Duodenal mucosa (tissue), 2 donors: ENCODE data around the gene CAPN1.
A peak's percentile ranks its signal among the peaks of the same experiment; 100 is the strongest.

Experiments
- H3K27ac ChIP-seq: one replicate; pipeline ENCODE4 v1.7.0; 2013; ENCODE audit warnings: low read depth, low read length
- H3K27me3 ChIP-seq, 2 donors: one replicate each; pipeline ENCODE4 v1.7.0; 2013; ENCODE audit warnings: low read length in 2 of 2, control low read depth in 1 of 2; ENCODE audit not compliant: insufficient read depth in 2 of 2, control insufficient read depth in 1 of 2
- H3K36me3 ChIP-seq, 2 donors: one replicate each; pipeline ENCODE4 v1.7.0; 2013; ENCODE audit warnings: low read length in 2 of 2, control low read depth in 1 of 2; ENCODE audit not compliant: insufficient read depth in 2 of 2, control insufficient read depth in 1 of 2
- H3K4me1 ChIP-seq, 2 donors: one replicate each; pipeline ENCODE4 v1.7.0; 2013; ENCODE audit warnings: low read length in 2 of 2, control low read depth in 1 of 2; ENCODE audit not compliant: insufficient read depth in 2 of 2, control insufficient read depth in 1 of 2
- H3K4me3 ChIP-seq, 2 donors: one replicate each; pipeline ENCODE4 v1.7.0; 2013; ENCODE audit warnings: low read length in 2 of 2, low read depth in 1 of 2
- H3K9ac ChIP-seq, 2 donors: one replicate each; pipeline ENCODE4 v1.7.0; 2013; ENCODE audit warnings: low read length in 2 of 2, low read depth in 1 of 2
- H3K9me3 ChIP-seq, 2 donors: one replicate each; pipeline ENCODE4 v1.7.0; 2013; ENCODE audit warnings: low read length in 2 of 2, control low read depth in 1 of 2; ENCODE audit not compliant: control insufficient read depth in 1 of 2

Gene CAPN1

DNA sequence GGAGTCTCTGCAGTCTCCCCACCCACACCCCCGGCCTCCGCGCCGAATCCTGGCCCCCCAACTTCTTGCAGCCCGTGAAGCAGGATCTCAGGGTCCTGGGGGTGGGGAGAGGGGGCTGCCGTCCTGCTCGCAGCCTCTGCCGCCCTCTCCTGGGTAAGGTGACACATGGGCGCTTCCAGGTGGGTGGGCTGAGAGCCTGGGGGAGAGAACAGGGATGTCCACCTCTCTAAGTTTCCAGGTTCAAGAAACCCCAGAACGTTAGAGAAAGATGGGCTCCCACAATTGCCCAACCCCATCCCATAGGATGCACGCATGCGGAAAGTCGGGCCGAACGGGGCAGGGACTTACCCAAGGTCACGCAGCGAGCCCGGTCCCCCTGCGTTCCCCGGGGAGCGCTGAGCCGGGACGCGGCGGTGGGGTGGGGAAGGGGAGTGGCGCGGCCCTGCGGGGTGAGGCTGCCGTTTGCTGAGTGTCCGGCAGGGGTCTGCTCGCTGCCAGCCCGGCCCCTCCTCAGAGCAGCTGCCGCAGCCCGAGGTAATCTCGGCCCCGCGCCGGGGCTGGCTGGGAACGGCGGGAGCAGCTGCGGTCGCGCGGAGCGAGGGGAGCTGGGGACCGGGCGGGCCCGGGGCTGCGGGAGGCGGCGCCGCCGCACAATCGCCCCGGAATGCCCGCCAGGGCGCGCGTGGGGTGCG lies 705 bp upstream of the CAPN1 start:
- H3K27ac ChIP-seq = peak overlapping the region; percentile 77
- H3K4me1 ChIP-seq = peaks cover 21 to 22% of the 10 kb centered on the region in 2 donors
- H3K36me3 ChIP-seq = peaks cover 13 to 21% of the 10 kb centered on the region in 2 donors
- H3K27me3 ChIP-seq = no peaks in the 10 kb centered on the region
- H3K4me3 ChIP-seq = peak overlapping the region; percentile 93
- no peaks in the 10 kb centered on the region for H3K9me3 ChIP-seq
- peak overlapping the region; percentile 82 to 89 for H3K9ac ChIP-seq

DNA sequence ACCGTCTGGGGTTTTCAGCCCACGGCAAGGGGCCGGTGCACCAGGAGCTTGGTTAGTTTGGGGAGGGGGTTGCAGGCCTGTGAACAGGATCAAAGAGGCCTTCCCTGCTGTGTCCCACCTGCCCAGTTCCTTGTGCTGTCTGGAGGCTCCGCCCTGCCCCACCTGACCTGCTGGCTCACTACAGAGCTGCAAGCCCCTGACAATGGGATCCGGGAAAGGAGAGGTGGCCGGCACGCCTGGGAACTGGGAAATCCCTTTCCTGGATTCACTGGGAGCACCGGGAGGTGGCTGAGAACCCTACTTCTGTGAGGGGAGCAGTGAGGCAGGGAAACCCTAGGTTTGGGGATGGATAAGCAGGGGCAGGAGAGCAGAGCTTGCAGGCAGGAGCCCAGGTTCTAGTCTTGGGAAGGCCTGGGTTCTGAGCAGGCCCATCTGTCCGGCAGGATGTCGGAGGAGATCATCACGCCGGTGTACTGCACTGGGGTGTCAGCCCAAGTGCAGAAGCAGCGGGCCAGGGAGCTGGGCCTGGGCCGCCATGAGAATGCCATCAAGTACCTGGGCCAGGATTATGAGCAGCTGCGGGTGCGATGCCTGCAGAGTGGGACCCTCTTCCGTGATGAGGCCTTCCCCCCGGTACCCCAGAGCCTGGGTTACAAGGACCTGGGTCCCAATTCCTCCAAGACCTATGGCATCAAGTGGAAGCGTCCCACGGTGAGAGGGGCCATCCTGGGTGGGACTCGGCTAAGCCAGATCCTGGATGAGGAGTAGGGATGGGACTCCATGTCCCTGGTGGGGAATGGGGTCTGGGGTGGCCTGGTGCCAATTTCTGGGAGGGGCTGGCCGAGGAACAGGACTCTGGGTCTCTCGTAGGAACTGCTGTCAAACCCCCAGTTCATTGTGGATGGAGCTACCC lies 786 bp downstream of the CAPN1 start:
- Histone ChIP-seq H3K9ac (peak overlapping the region; percentile 84 to 98), H3K36me3 (peaks cover 21 to 36% of the 10 kb centered on the region in 2 donors), H3K4me1 (peaks cover 24 to 25% of the 10 kb centered on the region in 2 donors), H3K27me3 (no peaks in the 10 kb centered on the region), H3K4me3 (peak overlapping the region; percentile 93), H3K27ac (peak overlapping the region; percentile 79), H3K9me3 (no peaks in the 10 kb centered on the region)

DNA sequence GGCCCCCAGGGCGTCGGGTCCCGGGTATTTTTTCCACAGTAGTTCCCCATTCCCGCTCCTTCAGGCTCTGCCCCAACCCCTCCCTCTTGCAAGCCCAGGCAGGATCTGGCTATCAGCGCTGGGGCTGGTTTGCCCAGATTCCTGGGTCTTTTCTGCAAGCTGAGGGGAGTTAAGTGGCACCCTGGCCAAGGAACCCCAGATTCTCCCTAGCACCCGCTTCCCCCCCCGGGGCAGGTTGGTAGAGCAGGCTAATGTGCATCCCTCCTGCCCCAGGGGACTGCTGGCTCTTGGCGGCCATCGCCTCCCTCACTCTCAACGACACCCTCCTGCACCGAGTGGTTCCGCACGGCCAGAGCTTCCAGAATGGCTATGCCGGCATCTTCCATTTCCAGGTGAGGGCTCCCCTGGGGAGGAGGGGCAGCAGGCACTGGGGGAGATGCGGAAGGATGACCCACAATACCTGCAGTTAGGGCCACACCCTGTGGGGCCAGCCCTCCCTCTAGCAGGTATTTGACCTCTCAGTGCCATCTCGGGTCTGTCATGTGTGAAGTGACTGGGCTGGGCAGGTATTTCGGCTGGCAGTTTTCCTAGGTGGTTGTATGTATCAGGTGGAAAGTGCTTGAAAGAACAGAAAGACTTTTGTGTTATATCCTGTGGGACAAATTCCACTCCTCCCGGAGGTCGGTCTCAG lies 1.6 kb downstream of the CAPN1 start:
- H3K4me1 ChIP-seq = peaks cover 24 to 25% of the 10 kb centered on the region in 2 donors
- H3K9ac ChIP-seq = peak overlapping the region; percentile 84 to 98
- peak overlapping the region; percentile 93 for H3K4me3 ChIP-seq
- no peaks in the 10 kb centered on the region for H3K9me3 ChIP-seq
- peaks cover 27 to 43% of the 10 kb centered on the region in 2 donors for H3K36me3 ChIP-seq
- H3K27me3 ChIP-seq = no peaks in the 10 kb centered on the region
- no peak overlapping the region for H3K27ac ChIP-seq

DNA sequence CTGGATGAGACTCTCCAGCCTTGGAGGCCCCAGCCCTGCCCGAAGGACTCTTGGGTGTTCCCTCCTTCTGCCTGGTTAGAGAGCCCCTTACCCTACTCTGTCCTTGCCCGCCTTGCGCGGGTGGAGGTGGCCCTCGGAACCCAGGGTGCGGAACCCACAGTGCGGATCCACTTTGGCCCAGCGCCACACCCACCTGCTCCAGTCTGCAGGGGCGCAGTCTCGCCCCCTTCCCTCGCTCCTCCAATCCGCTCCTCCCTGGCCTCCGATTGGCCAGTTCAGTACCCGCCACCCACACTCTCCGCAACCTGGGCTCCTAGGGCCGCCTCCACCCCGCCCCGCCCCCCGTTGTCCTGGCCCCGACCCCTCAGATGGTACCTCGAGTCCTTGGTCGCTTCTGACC lies 2.4 kb downstream of the CAPN1 start:
- Histone ChIP-seq H3K9me3 (no peaks in the 10 kb centered on the region), H3K27ac (no peak overlapping the region), H3K4me1 (peaks cover 24 to 25% of the 10 kb centered on the region in 2 donors), H3K9ac (no peak overlapping the region), H3K4me3 (no peak overlapping the region), H3K27me3 (no peaks in the 10 kb centered on the region), H3K36me3 (peaks cover 33 to 47% of the 10 kb centered on the region in 2 donors)

DNA sequence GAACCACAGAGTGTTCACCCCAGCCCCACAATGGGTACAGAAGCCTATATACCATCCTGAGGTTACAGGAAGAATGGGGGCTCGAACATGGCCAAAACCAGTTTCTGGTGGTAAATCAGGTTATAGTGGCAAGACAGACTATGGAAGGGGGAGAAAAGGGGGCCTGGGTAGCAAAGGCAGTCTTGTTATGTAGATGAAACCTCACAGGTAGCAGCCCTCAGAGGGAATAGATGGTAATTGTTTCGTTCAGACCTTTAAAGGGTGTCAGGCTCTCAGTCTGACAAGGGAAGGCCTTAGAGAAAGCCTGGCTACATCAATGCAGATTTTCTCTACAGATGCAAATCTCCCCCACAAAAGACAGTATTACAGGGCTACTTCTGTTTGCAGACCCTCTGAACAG lies 3.4 kb downstream of the CAPN1 start:
- no peak overlapping the region for H3K27ac ChIP-seq
- H3K36me3 ChIP-seq = peaks cover 40 to 57% of the 10 kb centered on the region in 2 donors
- peaks cover 22 to 23% of the 10 kb centered on the region in 2 donors for H3K4me1 ChIP-seq
- H3K9ac ChIP-seq = no peak overlapping the region
- H3K27me3 ChIP-seq = no peaks in the 10 kb centered on the region
- no peak overlapping the region for H3K4me3 ChIP-seq
- no peaks in the 10 kb centered on the region for H3K9me3 ChIP-seq

DNA sequence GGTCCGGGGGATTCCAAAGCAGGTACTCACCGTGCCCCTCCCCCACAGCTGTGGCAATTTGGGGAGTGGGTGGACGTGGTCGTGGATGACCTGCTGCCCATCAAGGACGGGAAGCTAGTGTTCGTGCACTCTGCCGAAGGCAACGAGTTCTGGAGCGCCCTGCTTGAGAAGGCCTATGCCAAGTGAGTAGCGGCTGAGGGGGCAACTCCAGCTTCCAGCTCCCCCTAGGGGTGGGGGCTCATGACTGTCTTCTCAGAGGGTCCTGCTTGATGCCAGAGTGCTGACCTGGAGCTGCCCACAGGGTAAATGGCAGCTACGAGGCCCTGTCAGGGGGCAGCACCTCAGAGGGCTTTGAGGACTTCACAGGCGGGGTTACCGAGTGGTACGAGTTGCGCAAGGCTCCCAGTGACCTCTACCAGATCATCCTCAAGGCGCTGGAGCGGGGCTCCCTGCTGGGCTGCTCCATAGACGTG lies 4.2 kb downstream of the CAPN1 start:
- H3K27ac ChIP-seq = no peak overlapping the region
- no peak overlapping the region for H3K4me3 ChIP-seq
- H3K27me3 ChIP-seq = no peaks in the 10 kb centered on the region
- no peak overlapping the region for H3K9ac ChIP-seq
- H3K36me3 ChIP-seq = peaks cover 40 to 64% of the 10 kb centered on the region in 2 donors
- H3K9me3 ChIP-seq = no peaks in the 10 kb centered on the region
- H3K4me1 ChIP-seq = peaks cover 17 to 18% of the 10 kb centered on the region in 2 donors

DNA sequence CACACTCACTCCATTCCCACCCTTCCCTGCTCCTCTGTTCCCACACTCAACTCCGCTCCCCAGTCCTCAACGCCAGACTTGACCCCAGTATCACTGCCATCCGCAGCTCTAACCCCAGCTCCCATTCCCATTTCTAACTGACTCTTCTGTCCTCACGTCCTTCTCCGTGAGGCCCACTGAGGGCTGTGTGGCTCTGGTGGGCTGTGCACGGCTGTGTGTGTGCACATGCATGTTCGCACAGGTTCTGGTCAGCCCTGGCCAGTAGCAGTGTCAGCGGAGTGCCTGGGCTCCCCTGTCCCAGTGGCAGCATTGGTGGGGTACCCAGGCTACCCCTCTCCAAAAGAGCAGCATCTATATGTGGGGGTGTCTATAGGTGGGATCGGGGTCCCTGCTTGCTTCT lies 5.0 kb downstream of the CAPN1 start:
- H3K27ac ChIP-seq = no peak overlapping the region

DNA sequence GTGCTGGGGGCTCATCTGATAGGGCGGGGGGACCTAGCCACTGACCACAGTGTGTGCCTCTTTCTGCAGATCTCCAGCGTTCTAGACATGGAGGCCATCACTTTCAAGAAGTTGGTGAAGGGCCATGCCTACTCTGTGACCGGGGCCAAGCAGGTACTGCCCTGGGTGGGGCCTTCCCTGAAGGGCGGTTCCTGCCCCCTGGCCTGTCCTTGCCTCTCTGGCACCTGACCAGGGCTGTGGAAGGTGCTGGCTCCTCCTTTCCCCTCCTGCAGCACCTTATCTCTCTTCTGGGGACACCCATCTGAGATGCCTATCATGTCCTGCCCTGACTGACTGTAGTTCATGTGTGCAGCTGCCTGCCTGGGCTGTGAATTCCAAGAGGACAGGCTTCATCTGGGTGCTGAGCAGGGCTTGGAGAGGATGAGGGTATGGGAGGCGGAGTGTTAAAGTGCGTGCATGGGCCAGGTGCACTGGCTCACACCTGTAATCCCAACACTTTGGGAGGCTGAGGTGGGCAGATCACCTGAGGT lies 5.5 kb downstream of the CAPN1 start:
- H3K4me3 ChIP-seq = no peak overlapping the region
- H3K9me3 ChIP-seq = no peaks in the 10 kb centered on the region
- H3K36me3 ChIP-seq = peaks cover 40 to 70% of the 10 kb centered on the region in 2 donors
- no peaks in the 10 kb centered on the region for H3K27me3 ChIP-seq
- no peak overlapping the region for H3K27ac ChIP-seq
- peaks cover 17% of the 10 kb centered on the region in 2 donors for H3K4me1 ChIP-seq
- H3K9ac ChIP-seq = no peak overlapping the region

More for the DNA sequence above, 5.0 kb downstream of the CAPN1 start:
- Histone ChIP-seq H3K9ac (no peak overlapping the region), H3K9me3 (no peaks in the 10 kb centered on the region), H3K36me3 (peaks cover 40 to 70% of the 10 kb centered on the region in 2 donors), H3K4me3 (no peak overlapping the region), H3K27me3 (no peaks in the 10 kb centered on the region), H3K4me1 (peaks cover 17 to 18% of the 10 kb centered on the region in 2 donors)

DNA sequence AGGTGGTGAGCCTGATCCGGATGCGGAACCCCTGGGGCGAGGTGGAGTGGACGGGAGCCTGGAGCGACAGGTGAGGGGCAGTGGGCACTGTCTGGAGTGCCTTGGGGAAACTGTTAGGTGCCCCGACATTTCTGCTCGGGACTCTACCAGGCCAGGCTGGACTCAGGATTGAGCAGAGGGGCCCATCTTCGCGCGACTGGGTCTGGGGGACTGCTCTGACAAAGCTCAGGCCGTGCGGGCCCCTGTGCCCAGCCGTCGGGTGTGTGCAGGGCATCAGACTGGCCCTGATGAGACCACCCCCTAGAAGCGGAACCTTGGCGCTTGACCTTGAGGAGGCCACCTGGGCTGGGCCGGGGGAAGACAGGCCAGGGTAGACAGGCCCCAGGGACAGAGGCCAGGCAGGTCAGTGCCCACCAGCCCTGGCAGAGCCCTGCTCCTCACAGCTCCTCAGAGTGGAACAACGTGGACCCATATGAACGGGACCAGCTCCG lies 6.3 kb downstream of the CAPN1 start:
- Histone ChIP-seq H3K27ac (no peak overlapping the region), H3K4me3 (no peak overlapping the region), H3K9ac (no peak overlapping the region), H3K9me3 (no peaks in the 10 kb centered on the region), H3K4me1 (peaks cover 9% of the 10 kb centered on the region in 2 donors), H3K36me3 (peaks cover 40 to 70% of the 10 kb centered on the region in 2 donors), H3K27me3 (no peaks in the 10 kb centered on the region)
